Kidney glomerular epithelial cell (primary cell): Measurements from ENCODE around the gene PXDC1.
"Not testable (repeated sequence)": the region's sequence is repeated elsewhere in the genome, so short reads cannot be mapped to it uniquely, and the experiment has no call there.

Source experiments
- DNase-seq: peaks from one replicate; lab custom pipeline; 2025; lab: John Stamatoyannopoulos, UW

PXDC1 gene

DNA sequence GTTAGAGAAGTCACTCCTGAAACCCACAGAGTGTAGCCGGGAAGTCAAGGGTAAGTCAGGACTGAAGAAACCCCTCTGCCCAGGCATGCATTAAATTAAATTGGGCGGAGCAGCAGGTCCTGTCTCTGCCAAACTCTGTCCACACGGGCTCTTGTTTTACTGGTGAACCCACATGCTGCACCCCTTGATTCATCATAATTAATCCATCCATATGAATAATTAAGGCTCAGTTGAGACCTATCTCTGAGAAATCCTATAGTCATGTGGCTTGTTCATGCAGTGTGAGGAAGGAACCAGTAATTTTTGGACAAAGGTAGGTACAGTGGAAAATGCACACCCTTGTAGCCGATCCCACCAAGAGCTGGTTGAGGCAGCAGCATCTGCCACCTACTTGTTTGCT, 43.0 kb downstream of the PXDC1 start:
- DNase-seq, result no peak

DNA sequence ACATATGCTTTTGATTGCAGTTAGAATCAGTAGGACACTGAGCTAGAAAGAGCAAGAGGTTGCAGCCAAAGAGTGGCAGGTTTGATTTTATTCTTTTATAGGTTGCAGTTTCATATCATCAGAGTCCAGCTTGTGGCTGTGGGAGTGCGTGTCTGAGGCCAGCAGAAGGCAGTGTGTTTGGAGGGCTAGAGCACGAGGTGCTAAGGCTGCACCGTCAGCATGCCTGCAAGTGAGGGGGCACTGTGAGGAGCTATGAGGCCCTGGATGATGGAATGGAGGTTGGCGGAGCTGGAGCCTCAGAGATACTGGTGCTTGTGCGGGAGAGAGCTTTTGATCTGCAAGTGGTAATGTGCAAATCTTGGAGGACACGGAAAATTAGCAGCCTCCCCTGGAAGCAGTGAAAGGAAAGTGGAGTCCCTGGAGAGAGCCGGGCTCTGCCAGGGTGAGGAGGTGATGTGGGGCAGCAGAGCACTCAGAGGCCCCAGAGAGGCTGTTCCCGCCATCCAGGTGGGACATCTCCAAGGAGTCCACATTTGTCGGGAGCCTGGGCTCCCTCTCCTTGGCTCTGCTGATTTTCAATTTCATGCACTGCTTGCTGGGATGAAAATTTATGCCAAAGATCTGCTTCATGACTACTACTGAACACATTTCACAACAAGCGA, 43.6 kb downstream of the PXDC1 start:
- no peak for DNase-seq

DNA sequence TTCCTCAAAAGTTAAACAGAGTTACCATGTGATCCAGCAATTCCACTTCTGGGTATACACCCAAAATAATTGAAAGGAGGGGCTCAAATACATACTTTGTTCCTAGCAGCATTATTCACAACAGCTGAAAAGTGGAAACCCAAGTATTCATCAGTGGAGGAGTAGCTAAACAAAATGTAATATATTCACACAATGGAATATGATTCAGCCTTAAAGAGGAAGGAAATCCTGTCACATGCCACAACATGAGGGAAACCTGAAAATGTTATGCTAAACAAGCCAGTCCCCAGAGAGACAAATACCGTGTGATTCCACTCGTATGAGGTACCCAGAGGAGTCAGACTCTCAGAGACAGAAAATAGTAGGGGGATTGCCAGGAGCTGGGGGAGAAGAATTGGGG, 44.5 kb downstream of the PXDC1 start:
- no peak for DNase-seq

DNA sequence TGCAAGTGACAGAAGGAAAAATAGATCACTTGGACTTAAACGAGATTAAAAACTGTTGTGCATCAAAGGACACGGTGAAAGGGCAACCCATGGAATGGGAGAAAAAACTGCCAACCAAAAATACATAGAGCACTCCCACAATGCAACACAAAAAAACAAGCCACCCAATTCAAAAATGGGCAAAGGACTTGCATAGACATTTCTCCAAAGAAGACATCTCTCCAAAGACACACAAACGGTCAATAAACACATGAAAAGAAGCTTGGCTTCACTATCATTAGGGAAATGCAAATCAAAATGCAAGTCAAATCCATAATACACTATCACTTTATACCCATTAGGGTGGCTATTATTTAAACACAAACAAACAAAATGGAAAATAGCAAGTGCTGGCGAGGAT, 45.0 kb downstream of the PXDC1 start:
- no peak for DNase-seq

DNA sequence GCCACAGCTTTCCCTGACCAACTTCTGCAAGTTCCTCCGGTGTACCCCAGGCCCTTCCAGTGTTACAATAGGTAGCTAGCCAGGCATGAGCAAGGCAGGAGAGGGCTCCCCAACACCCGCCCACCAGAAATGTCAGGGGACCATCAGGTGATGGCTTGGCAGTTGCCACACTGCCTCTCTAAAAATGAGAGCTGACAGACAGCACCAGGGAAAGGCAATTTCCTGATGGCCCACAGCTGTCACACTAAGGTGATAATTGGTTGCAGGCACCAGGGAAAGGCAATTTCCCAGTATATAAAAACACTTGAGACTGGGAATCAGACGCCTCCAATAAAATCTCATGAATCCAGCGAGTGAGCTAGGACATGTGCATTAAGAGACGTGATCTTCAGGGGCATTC, 49.9 kb downstream of the PXDC1 start:
- DNase-seq, result no peak

DNA sequence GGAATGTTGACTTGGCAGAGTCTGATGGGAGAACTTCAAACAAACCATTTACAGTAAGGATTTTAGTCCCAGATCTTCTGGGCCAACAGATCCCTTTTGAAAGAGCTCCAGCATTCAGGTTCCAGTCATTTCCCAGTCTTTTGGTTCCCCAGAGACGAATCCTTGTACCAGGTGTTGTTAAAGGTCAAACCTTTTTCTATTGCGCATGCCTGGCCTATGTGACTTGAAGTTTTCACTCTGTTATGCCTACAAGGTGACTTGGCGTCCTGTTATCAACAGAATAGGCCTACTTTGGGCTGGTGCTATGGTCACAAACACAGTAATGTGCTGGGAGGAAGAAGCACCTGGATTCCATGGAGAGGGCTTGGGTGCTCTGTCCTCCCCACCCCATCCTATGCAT, 52.3 kb downstream of the PXDC1 start:
- no peak for DNase-seq

DNA sequence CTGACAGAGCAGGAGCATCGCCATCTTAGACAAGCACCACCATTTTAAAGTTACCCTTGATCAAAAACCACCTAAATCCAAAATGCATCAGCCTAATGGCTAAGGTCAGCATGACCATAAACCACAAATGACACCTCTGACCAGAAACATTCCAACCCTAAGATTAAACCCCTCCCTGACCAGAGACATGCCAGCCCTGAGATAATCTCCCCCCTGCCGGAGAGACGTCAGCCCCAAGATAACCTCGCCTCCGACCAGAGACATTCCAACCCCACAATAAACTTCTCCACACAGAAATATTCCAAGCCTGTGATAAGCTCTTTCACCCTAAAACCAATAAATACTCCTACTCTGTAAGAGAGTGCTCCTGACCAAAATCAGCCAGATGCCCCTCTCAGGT, 53.5 kb downstream of the PXDC1 start:
- no peak for DNase-seq

DNA sequence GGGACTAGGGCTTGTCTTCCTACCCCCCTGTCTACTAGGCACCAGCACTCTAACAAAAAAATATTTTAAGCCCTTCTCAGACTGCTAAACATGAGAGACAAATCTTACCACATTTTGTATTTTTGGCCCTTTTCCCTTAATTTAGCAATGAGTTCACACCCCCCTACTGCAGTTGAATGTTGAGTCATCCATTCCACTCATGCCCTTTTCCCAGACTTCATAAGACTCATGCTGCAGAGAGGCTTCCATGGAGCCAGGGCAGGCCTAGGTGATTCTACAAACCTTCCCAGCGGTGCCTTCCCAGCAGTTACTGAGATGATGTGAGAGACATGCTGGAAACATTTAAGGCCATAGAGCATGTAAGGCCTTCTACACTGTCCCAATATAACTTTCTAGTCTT, 53.9 kb downstream of the PXDC1 start:
- peak; percentile 18 for DNase-seq

DNA sequence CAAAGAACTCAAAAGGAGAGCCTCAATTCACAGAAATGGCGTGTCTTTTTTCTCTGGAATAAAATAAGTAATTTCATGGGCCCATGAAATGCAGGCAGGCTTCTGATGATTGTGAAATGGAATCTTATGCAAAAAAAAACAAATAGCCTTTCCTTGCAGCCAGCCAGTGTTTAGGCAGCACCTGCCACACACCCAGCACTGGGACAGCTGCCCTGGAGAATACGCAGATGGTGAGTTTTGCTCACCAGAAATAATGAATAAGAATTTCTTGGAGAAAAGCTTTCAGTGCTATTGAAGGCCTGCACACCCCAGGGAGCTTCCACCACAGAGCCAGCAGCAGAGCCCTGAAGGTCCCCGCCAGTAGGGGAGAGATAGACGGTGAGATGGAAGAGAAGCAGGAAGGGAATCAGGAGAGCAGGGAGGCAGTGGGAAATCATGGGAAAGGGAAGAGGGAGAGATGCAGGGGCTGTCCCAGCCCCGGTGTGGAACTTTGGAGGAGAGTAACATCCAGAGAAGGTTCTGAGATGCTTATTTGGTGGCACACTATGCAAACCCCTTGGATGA, 54.9 kb downstream of the PXDC1 start:
- no peak for DNase-seq

DNA sequence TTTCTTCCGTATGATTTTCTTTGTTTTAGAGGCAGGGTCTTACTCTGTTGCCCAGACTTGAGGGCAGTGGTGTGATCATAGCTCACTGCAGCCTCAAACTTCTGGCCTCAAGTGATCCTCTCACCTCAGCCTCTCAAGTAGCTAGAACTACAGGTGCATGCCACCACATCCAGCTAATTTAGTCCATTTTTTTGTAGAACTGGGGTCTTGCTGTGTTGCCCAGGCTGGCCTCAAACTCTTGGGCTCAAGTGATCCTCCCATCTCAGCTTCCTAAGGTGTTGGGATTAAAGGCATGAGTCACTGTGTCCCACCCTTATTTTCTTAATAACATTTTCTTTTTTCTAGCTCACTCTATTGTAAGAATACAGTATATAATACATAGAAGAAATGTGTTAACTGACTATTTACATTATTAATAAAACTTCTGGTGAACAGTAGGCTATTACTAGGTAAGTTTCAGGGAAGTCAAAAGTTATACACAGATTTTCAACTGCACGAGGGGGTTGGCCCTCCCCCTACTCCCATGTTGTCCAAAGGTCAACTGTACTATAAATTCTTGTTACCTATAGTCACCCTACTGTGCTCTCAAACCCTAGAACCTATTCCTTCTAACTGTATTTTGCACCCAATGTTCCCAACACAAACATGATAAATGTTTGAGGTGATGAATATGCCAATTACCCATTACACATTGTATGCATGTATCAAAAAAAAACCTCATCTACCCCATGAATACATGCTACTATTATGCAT, 56.3 kb downstream of the PXDC1 start:
- DNase-seq, result no peak

DNA sequence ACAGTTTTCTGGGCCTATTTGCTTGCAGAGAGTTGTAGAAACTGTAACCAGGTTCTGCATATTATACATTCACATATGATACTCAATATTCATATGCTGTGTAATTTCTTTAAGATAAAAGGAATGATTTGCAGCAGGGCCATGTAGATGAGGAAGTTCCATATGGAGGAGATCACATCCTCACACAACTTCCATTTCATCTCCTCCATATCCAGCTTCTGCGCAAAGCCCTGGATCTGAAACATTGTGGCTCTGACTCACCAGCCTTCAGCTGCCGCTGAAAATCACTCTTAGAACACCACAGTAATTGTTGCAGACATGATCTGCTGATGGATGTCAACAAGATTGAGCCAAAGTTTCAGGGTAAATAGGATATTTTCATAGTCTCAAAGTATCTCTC, 57.7 kb downstream of the PXDC1 start:
- DNase-seq, result no peak

DNA sequence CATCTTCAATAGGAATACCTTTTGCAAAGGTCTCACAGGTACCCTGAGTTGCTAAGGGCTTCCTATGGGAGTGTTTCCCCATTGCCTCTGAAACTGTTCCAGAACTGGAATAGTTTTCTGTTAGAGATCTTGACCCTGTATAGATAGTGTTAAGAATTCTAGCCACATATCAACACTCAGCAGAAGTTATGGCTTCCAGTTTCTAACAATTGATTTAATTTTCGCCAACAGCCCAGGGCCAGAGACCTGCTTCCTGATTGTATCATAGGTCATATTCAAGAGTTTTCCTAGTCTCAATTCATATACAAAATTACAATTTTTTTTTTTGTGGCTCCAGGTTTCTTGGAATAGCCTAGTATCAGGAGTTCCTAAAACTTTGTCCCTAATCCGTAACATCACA, 61.0 kb downstream of the PXDC1 start:
- no peak for DNase-seq

DNA sequence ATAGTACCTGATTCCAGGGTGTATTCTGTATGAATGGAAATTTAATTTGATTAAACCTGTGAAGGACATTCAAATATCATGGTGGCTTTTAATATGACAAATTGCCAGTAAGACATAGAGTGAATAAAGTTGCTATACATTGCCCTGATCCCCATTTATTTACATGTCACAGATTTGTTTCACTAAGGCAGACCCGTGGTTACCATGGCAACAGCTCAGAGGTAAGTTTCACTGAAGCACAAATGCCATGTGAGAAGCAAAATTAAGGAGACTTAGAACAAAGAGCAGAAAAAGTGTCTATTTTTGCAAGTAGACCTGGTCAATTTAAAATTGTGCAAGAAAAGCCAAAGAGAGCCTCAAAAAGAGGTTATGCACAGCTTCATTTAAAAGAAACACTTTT, 63.7 kb downstream of the PXDC1 start:
- DNase-seq, result no peak

DNA sequence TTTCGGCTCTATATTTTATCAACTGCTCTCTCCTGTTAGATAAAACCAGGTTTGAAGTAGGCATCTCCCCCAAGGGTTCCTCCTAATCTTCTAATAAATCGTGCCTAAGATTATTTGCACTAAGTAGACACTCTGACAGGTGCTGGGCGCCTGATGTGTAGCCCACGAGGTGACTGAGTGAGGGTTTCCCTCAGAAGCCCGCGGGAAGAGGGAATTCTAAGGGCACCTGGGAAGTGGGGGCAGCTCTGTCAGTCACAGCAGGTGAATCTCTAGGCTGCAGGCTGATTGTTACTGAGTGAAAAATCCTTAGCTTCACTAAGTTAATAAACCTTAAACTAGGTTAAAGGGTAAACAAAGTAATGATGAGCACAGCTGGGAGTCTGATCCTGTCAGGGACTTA, 68.2 kb downstream of the PXDC1 start:
- DNase-seq, result no peak

DNA sequence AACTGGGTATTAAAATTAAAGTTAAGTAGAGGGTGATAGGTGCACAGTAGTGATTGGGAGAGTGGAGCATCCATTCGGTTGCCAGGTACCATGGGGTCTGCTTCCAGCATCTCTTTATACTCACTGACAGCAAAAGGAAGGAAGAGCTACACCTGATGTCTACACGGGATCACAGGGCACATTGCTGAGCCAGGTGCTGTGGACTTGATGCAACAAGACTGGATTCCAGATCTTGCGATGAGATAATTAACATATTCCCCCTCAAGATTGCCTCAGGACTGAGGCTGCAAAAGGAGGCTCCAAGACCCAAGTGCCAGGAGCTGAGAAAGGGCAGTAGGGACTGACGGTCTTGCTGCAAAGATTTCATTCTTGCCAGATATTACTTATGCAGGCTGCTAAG, 72.6 kb downstream of the PXDC1 start:
- no peak for DNase-seq

DNA sequence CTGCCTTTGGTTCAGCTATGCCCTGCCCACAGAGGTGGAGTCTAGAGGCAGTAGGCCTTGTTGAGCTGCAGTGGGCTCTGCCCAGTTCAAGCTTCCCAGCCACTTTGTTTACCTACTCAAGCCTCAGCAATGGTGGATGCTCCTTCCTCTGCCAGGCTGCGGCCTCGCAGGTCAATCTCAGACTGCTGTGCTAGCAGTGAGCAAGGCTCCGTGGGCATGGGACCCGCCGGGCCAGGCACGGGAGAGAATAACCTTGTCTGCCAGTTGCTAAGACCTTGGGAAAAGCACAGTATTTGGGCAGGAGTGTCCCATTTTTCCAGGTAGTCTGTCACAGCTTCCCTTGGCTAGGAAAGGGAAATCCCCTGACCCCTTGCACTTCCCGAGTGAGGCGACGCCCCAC, 73.8 kb downstream of the PXDC1 start:
- DNase-seq, result not testable (repeated sequence)

DNA sequence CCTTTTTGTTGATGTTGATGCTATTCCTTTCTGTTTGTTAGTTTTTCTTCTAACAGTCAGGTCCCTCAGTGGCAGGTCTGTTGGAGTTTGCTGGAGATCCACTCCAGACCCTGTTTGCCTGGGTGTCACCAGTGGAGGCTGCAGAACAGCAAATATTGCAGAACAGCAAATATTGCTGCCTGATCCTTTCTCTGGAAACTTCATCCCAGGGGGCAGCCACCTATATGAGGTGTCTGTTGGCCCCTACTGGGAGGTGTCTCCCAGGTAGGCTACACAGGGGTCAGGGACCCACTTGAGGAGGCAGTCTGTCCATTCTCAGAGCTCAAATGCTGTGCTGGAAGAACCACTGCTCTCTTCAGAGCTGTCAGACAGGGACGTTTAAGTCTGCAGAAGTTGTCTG, 74.2 kb downstream of the PXDC1 start:
- not testable (repeated sequence) for DNase-seq
